Loucy (cell line): Measurements from ENCODE around the gene GRID1.

ENCODE experiments used
- EZH2phosphoT487 ChIP-seq: fragments of 200-600 bp; IDR thresholded peaks from 2 replicates; pipeline ENCODE4 v1.6.1; 2018; ENCODE audit warnings: antibody characterized with exemption, mild to moderate bottlenecking, moderate library complexity, borderline replicate concordance
- TF ChIP-seq, protein P1 (sequence below): fragments of 200-600 bp; sonication (generic); conservative IDR thresholded peaks from 2 replicates; pipeline ENCODE4 v1.5.1; 2014; ENCODE audit warnings: mild to moderate bottlenecking, antibody characterized with exemption, low read length

DNA sequence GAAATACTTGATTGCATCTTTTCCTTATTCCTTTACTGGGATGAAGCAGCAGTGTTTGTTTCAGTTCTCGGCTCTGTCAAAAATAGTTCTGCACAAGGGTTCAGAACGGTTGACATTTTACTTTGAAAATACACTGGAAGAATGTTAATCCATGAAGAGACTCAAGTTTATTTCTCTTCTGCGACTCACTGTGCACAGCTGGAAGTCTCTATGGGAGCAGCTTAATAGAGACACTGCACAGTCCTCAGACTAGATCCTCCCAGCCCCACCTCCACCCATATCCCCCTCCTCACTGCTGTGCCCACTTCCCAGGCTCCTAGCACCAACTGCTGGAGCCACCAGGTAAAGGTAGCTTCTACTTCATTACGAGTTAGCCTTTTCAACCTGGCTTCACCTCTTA, 517.8 kb downstream of the GRID1 start:
- TF ChIP-seq, protein P1, sequence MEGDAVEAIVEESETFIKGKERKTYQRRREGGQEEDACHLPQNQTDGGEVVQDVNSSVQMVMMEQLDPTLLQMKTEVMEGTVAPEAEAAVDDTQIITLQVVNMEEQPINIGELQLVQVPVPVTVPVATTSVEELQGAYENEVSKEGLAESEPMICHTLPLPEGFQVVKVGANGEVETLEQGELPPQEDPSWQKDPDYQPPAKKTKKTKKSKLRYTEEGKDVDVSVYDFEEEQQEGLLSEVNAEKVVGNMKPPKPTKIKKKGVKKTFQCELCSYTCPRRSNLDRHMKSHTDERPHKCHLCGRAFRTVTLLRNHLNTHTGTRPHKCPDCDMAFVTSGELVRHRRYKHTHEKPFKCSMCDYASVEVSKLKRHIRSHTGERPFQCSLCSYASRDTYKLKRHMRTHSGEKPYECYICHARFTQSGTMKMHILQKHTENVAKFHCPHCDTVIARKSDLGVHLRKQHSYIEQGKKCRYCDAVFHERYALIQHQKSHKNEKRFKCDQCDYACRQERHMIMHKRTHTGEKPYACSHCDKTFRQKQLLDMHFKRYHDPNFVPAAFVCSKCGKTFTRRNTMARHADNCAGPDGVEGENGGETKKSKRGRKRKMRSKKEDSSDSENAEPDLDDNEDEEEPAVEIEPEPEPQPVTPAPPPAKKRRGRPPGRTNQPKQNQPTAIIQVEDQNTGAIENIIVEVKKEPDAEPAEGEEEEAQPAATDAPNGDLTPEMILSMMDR: no peak
- TF ChIP-seq EZH2phosphoT487: no peak
